ENCODE data around the gene RNF43. TPM values are rescaled to one million over a fixed set of nuclear protein-coding genes. Genes with fewer than 3 reads are reported as not detected.
A peak's percentile ranks its signal among the peaks of the same experiment; 100 is the strongest.

RNF43 gene
- total and polyA plus RNA-seq, 2 of the 13 experiments (the other 11 are each of a cell fraction or from before 2014, with no cell fraction given) = 31.0 to 53.4 TPM

DNA sequence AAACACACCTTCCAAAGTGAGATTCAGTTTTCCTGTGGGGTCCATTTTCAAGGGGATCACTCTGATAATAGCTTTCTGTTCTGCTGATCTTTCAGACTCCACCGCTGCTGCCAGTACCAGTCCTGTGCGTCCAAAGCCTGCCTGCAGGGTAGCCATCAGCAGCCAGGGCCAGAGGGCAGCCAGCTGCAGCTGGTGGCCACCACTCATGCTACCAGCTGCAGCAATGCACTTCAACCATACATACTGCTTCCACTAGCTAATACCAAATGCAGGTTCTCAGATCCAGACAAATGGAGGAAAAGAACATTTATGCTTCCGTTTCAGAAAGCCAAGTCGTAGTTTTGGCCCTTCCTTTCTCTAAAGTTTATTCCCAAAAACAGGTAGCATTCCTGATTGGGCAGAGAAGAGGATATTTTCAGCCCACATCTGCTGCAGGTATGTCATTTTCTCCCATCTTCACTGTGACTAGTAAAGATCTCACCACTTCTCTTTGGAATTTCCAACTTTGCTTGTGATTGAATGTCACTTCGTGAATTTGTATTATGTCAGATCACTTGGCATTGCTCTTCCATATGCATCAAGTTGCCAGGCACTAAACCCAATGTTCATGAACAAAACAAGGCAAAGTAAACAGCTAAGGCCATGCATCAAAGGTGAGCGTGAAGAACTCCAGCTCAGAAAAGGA, 1.8 kb downstream of the RNF43 start (continued):
- TF ChIP-seq SNRNP70 (IDR thresholded peaks at IDR 0.05; ENCODE audit: low read depth, low read length) (no peak), SMAD3 (CRISPR knock-in tag; IDR thresholded peaks at IDR 0.05) (no peak; the same call in none of the 2 replicates), HNRNPLL (IDR thresholded peaks at IDR 0.05; ENCODE audit: low read depth, low read length, poor library complexity, severe bottlenecking) (no peak), SP2 (CRISPR knock-in tag; IDR thresholded peaks at IDR 0.05) (no peak), SKI (IDR thresholded peaks at IDR 0.05; ENCODE audit: partially characterized antibody) (no peak), EEA1 (CRISPR knock-in tag; IDR thresholded peaks at IDR 0.05; ENCODE audit: borderline replicate concordance) (no peak), SYNCRIP (IDR thresholded peaks at IDR 0.05; ENCODE audit: insufficient read depth, low read depth, low read length) (no peak), TAF1 (CRISPR knock-in tag; IDR thresholded peaks at IDR 0.05) (peak; percentile 69), ZFYVE20 (CRISPR knock-in tag; IDR thresholded peaks at IDR 0.05; ENCODE audit: borderline replicate concordance, low read depth) (no peak), BORCS8-MEF2B (CRISPR knock-in tag; IDR thresholded peaks at IDR 0.05) (peak; percentile 48; the same call in 1 of the 2 replicates), ZSCAN9 (CRISPR knock-in tag; IDR thresholded peaks at IDR 0.05; ENCODE audit: borderline replicate concordance) (no peak), SUZ12 (IDR thresholded peaks at IDR 0.05; ENCODE audit: low read depth, low read length) (no peak), GABPA (IDR thresholded peaks at IDR 0.05; ENCODE audit: low read depth, low read length) (no peak), GABPA (CRISPR knock-in tag; IDR thresholded peaks at IDR 0.05; ENCODE audit: low read depth) (no peak), ZNF780A (CRISPR knock-in tag; IDR thresholded peaks at IDR 0.05) (no peak), ELF1 (CRISPR knock-in tag; IDR thresholded peaks at IDR 0.05) (no peak; the same call in 1 of the 2 replicates), ZFP90 (CRISPR knock-in tag; IDR thresholded peaks at IDR 0.05; ENCODE audit: borderline replicate concordance) (peak; percentile 56; the same call in 1 of the 2 replicates), ZMYM3 (CRISPR knock-in tag; IDR thresholded peaks at IDR 0.05) (0 out of 2 replicates have a peak, but pooled peaks have one; percentile 58), ZBTB21 (CRISPR knock-in tag; IDR thresholded peaks at IDR 0.05) (no peak), NAIF1 (CRISPR knock-in tag; IDR thresholded peaks at IDR 0.05; ENCODE audit: borderline replicate concordance) (no peak), FOXM1 (CRISPR knock-in tag; IDR thresholded peaks at IDR 0.05) (no peak), POLR2G (IDR thresholded peaks at IDR 0.05; ENCODE audit: low read depth, low read length) (peak; percentile 81), NONO (IDR thresholded peaks at IDR 0.05) (no peak), NONO (CRISPR knock-in tag; conservative IDR thresholded peaks at IDR 0.05) (no peak; the same call in 1 of the 2 replicates)
- TF ChIP-seq, protein P1, sequence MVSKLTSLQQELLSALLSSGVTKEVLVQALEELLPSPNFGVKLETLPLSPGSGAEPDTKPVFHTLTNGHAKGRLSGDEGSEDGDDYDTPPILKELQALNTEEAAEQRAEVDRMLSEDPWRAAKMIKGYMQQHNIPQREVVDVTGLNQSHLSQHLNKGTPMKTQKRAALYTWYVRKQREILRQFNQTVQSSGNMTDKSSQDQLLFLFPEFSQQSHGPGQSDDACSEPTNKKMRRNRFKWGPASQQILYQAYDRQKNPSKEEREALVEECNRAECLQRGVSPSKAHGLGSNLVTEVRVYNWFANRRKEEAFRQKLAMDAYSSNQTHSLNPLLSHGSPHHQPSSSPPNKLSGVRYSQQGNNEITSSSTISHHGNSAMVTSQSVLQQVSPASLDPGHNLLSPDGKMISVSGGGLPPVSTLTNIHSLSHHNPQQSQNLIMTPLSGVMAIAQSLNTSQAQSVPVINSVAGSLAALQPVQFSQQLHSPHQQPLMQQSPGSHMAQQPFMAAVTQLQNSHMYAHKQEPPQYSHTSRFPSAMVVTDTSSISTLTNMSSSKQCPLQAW (CRISPR knock-in tag; IDR thresholded peaks at IDR 0.05) = peak; percentile 62; the same call in 1 of the 2 replicates
- TF ChIP-seq, protein P2, sequence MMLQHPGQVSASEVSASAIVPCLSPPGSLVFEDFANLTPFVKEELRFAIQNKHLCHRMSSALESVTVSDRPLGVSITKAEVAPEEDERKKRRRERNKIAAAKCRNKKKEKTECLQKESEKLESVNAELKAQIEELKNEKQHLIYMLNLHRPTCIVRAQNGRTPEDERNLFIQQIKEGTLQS (CRISPR knock-in tag; IDR thresholded peaks at IDR 0.05) = no peak
- TF ChIP-seq, protein P3, sequence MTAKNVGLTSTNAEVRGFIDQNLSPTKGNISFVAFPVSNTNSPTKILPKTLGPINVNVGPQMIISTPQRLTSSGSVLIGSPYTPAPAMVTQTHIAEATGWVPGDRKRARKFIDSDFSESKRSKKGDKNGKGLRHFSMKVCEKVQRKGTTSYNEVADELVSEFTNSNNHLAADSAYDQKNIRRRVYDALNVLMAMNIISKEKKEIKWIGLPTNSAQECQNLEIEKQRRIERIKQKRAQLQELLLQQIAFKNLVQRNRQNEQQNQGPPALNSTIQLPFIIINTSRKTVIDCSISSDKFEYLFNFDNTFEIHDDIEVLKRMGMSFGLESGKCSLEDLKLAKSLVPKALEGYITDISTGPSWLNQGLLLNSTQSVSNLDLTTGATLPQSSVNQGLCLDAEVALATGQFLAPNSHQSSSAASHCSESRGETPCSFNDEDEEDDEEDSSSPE (CRISPR knock-in tag; IDR thresholded peaks at IDR 0.05) = no peak
